Caki2 (cell line): ENCODE results near the gene RNPS1. TPM values are rescaled to one million over a fixed set of nuclear protein-coding genes. Genes with fewer than 3 reads are reported as not detected.
"Not testable (repeated sequence)": the region's sequence is repeated elsewhere in the genome, so short reads cannot be mapped to it uniquely, and the experiment has no call there.

Experiments used
- DNase-seq: peaks from one replicate; pipeline ENCODE4 v3.0.0-alpha.2; 2015; ENCODE audit warnings: low read depth
- in situ Hi-C: cut with HindIII; loops from 2 replicates; pipeline ENCODE4 v1.10.0; 2016; ENCODE audit warnings: low sequenced_read_pairs, low pct_unique_long_range_greater_than_20kb, mixed read lengths
- total RNA-seq: library from RNA; depleted of rRNA; stranded (reverse); fragments of >200 nt; shearing (Covaris generic); gene quantifications from 2 replicates; pipeline ENCODE4 v1.2.3, GENCODE V29; 2014; ENCODE audit warnings: low replicate concordance

Gene RNPS1
- total RNA-seq, 1 experiment from 2014 or later, result 155 TPM

- in situ Hi-C loops, result no loop called here
- no peak for DNase-seq
These were observed 24.8 kb downstream of the RNPS1 start for GRCh38 chr16:2243031-2243528.

GRCh38 chr16:2242598-2242997 lies 25.3 kb downstream of the RNPS1 start:
- in situ Hi-C loops, result no loop called here

GRCh38 chr16:2240331-2240730 lies 27.6 kb downstream of the RNPS1 start:
- DNase-seq, result peak; percentile 46
- in situ Hi-C loops, result not testable (repeated sequence)

More at GRCh38 chr16:2242598-2242997, 25.3 kb downstream of the RNPS1 start:
- DNase-seq, result no peak

GRCh38 chr16:2238838-2239675 lies 28.9 kb downstream of the RNPS1 start:
- DNase-seq, result no peak
- in situ Hi-C loops, result no loop called here

- in situ Hi-C loops, result no loop called here
These were observed 29.6 kb downstream of the RNPS1 start for GRCh38 chr16:2238150-2238837.

GRCh38 chr16:2237493-2238149 lies 30.3 kb downstream of the RNPS1 start:
- no peak for DNase-seq
- in situ Hi-C loops, result no loop called here

More at GRCh38 chr16:2238150-2238837, 29.6 kb downstream of the RNPS1 start:
- no peak for DNase-seq

GRCh38 chr16:2237102-2237482 lies 30.8 kb downstream of the RNPS1 start:
- DNase-seq, result no peak
- in situ Hi-C loops, result no loop called here

- no peak for DNase-seq
These were observed 31.4 kb downstream of the RNPS1 start, which contains the start of gene DNASE1L2 for GRCh38 chr16:2236337-2237101. Gene DNASE1L2, plus strand, starts transcription at chr16:2236444. Its CDS starts 373 bp downstream, at chr16:2236817.

GRCh38 chr16:2235695-2236336 lies 32.1 kb downstream of the RNPS1 start:
- in situ Hi-C loops, result no loop called here
- DNase-seq, result no peak

More at GRCh38 chr16:2236337-2237101, 31.4 kb downstream of the RNPS1 start, which contains the start of gene DNASE1L2:
- in situ Hi-C loops, result no loop called here

GRCh38 chr16:2235234-2235651 lies 32.7 kb downstream of the RNPS1 start:
- no peak for DNase-seq
- in situ Hi-C loops, result no loop called here

- in situ Hi-C loops, result no loop called here
- DNase-seq, result no peak
These were observed 33.1 kb downstream of the RNPS1 start for GRCh38 chr16:2234813-2235170.

- DNase-seq, result no peak
- in situ Hi-C loops, result no loop called here
These were observed 33.8 kb downstream of the RNPS1 start for GRCh38 chr16:2233872-2234812.

- no peak for DNase-seq
- in situ Hi-C loops, result no loop called here
These were observed 34.7 kb downstream of the RNPS1 start for GRCh38 chr16:2233046-2233775.

- DNase-seq, result no peak
- in situ Hi-C loops, result no loop called here
These were observed 35.6 kb downstream of the RNPS1 start for GRCh38 chr16:2232094-2232990.
